Nephron progenitor cell (in vitro differentiated cells): ENCODE results near the gene ZXDC.

ENCODE experiments used
- DNase-seq: peaks from one replicate; pipeline ENCODE4 v3.0.0; 2021
- H3K27ac Mint-ChIP-seq: 2 replicates; pipeline ENCODE4 v1.8.0; 2021; ENCODE audit warnings: mild to moderate bottlenecking, moderate library complexity, mixed read lengths
- H3K27me3 Mint-ChIP-seq: 2 replicates; pipeline ENCODE4 v1.8.0; 2021; ENCODE audit warnings: mild to moderate bottlenecking, low read depth, mixed read lengths; ENCODE audit not compliant: poor library complexity
- H3K36me3 Mint-ChIP-seq: 2 replicates; pipeline ENCODE4 v1.8.0; 2021; ENCODE audit warnings: low read depth, mixed read lengths
- H3K4me1 Mint-ChIP-seq: 2 replicates; pipeline ENCODE4 v1.8.0; 2021; ENCODE audit warnings: mixed read lengths
- H3K4me3 Mint-ChIP-seq: 2 replicates; pipeline ENCODE4 v1.8.0; 2021; ENCODE audit warnings: mild to moderate bottlenecking, moderate library complexity, mixed read lengths
- H3K9me3 Mint-ChIP-seq: 2 replicates; pipeline ENCODE4 v1.8.0; 2021; ENCODE audit warnings: mild to moderate bottlenecking, moderate library complexity, mixed read lengths
- TF ChIP-seq, protein P1 (sequence below): fragments of 200-600 bp; sonication (generic); IDR thresholded peaks from 2 replicates; pipeline ENCODE4 v1.5.0; 2021; ENCODE audit warnings: antibody characterized with exemption

Gene ZXDC

GRCh38 chr3:126421573-126422119, 54.0 kb downstream of the ZXDC start:
- H3K27ac Mint-ChIP-seq, result no peak overlapping the region
- H3K4me1 Mint-ChIP-seq, result peaks cover 18% of the 10 kb centered on the region
- no peak overlapping the region for H3K4me3 Mint-ChIP-seq
- TF ChIP-seq, protein P1, sequence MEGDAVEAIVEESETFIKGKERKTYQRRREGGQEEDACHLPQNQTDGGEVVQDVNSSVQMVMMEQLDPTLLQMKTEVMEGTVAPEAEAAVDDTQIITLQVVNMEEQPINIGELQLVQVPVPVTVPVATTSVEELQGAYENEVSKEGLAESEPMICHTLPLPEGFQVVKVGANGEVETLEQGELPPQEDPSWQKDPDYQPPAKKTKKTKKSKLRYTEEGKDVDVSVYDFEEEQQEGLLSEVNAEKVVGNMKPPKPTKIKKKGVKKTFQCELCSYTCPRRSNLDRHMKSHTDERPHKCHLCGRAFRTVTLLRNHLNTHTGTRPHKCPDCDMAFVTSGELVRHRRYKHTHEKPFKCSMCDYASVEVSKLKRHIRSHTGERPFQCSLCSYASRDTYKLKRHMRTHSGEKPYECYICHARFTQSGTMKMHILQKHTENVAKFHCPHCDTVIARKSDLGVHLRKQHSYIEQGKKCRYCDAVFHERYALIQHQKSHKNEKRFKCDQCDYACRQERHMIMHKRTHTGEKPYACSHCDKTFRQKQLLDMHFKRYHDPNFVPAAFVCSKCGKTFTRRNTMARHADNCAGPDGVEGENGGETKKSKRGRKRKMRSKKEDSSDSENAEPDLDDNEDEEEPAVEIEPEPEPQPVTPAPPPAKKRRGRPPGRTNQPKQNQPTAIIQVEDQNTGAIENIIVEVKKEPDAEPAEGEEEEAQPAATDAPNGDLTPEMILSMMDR, result no peak
- H3K9me3 Mint-ChIP-seq, result peaks cover 16% of the 10 kb centered on the region
- peaks cover 7% of the 10 kb centered on the region for H3K36me3 Mint-ChIP-seq
- no peaks in the 10 kb centered on the region for H3K27me3 Mint-ChIP-seq
- no peak for DNase-seq

- Mint-ChIP-seq H3K27ac (no peak overlapping the region), H3K27me3 (no peaks in the 10 kb centered on the region)
Observed at GRCh38 chr3:126419886-126420786, 55.6 kb downstream of the ZXDC start.

DNA sequence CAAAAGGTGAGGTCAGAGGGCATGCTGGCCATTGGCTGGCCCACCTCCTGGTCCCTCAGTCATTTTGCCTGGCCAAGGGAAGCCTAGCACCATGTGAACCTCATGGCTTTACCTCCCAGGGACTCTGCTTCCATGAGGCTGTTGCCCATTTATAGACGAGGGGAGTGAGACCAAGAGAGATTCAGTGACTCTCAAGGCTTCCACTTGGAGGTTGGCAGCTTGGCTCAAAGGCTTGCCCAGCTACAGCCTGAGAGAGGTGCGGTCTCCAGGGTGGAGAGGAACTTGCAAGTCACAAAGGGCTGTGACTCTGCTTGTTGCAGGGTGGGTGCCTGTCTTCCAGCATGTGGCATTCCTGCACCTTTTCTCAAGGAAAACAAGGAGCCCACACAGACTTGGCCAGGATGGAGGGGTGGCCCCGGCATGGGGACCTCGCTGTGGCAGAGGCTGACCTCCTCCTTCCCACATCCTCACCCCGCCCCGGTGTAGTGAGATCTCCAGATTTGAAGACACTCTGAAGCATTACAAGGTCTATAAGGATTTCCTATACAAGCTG, 56.5 kb downstream of the ZXDC start:
- no peak overlapping the region for H3K4me3 Mint-ChIP-seq
- H3K9me3 Mint-ChIP-seq, result no peaks in the 10 kb centered on the region
- H3K4me1 Mint-ChIP-seq, result peaks cover 18% of the 10 kb centered on the region
- H3K36me3 Mint-ChIP-seq, result no peaks in the 10 kb centered on the region
- TF ChIP-seq, protein P1, result no peak
- H3K27ac Mint-ChIP-seq, result peak overlapping the region; percentile 57
- no peaks in the 10 kb centered on the region for H3K27me3 Mint-ChIP-seq
- DNase-seq, result no peak

More at GRCh38 chr3:126419886-126420786, 55.6 kb downstream of the ZXDC start:
- Mint-ChIP-seq H3K4me1 (peaks cover 18% of the 10 kb centered on the region), H3K36me3 (no peaks in the 10 kb centered on the region), H3K4me3 (no peak overlapping the region), H3K9me3 (peaks cover 4% of the 10 kb centered on the region)
- TF ChIP-seq, protein P1, result no peak
- DNase-seq, result no peak

GRCh38 chr3:126418661-126419131, 57.0 kb downstream of the ZXDC start:
- H3K4me3 Mint-ChIP-seq, result no peak overlapping the region
- TF ChIP-seq, protein P1, result no peak
- peaks cover 4% of the 10 kb centered on the region for H3K27me3 Mint-ChIP-seq
- no peaks in the 10 kb centered on the region for H3K9me3 Mint-ChIP-seq
- H3K4me1 Mint-ChIP-seq, result peaks cover 18% of the 10 kb centered on the region
- no peak for DNase-seq
- no peak overlapping the region for H3K27ac Mint-ChIP-seq
- no peaks in the 10 kb centered on the region for H3K36me3 Mint-ChIP-seq

- no peak overlapping the region for H3K27ac Mint-ChIP-seq
- H3K36me3 Mint-ChIP-seq, result no peaks in the 10 kb centered on the region
Observed at GRCh38 chr3:126417981-126418530, 57.6 kb downstream of the ZXDC start.

More at GRCh38 chr3:126417981-126418530, 57.6 kb downstream of the ZXDC start:
- no peak for DNase-seq
- TF ChIP-seq, protein P1, result no peak
- Mint-ChIP-seq H3K4me3 (no peak overlapping the region), H3K27me3 (peaks cover 4% of the 10 kb centered on the region), H3K4me1 (peaks cover 18% of the 10 kb centered on the region), H3K9me3 (no peaks in the 10 kb centered on the region)
